HepG2 (cell line): ENCODE measurements around the gene SOAT2. TPM values are rescaled to one million over a fixed set of nuclear protein-coding genes. Genes with fewer than 3 reads are reported as not detected.

ENCODE experiments used
- ATF7-NPFF ChIP-seq: sonication (generic); formaldehyde crosslinking; IDR thresholded peaks from 2 replicates; pipeline ENCODE4 v1.8.1; 2023; ENCODE audit warnings: mild to moderate bottlenecking, low read depth, missing genetic modification reagents, moderate library complexity
- FOXK1 ChIP-seq: sonication (generic); formaldehyde crosslinking; IDR thresholded peaks from 2 replicates; pipeline ENCODE4 v1.4.0; 2020; ENCODE audit warnings: low read depth, missing genetic modification reagents, borderline replicate concordance
- GATA4 ChIP-seq: sonication (generic); IDR thresholded peaks from 2 replicates; pipeline ENCODE4 v1.6.1; 2016; ENCODE audit warnings: antibody characterized with exemption, low read depth, borderline replicate concordance
- LCORL ChIP-seq, 2 experiments: fragments of 450-650 bp in 1 of 2; sonication (generic) in 1 of 2; formaldehyde crosslinking in 1 of 2; IDR thresholded peaks; 2 replicates each; pipeline versions ENCODE4 v1.5.0 to v1.6.1; 2017 to 2020; ENCODE audit warnings: antibody characterized with exemption in 1 of 2, missing genetic modification reagents in 1 of 2
- PHB2 ChIP-seq: fragments of 450-650 bp; IDR thresholded peaks from 2 replicates; pipeline ENCODE4 v1.6.1; 2018; ENCODE audit not compliant: partially characterized antibody
- SMAD3 ChIP-seq: sonication (generic); formaldehyde crosslinking; IDR thresholded peaks from 2 replicates; pipeline ENCODE4 v1.4.0; 2020; ENCODE audit warnings: missing genetic modification reagents
- TP53 ChIP-seq: sonication (generic); formaldehyde crosslinking; conservative IDR thresholded peaks from 2 replicates; pipeline ENCODE4 v1.4.0; 2020; ENCODE audit warnings: missing genetic modification reagents
- ZFP62 ChIP-seq: sonication (generic); formaldehyde crosslinking; IDR thresholded peaks from 2 replicates; pipeline ENCODE4 v1.4.0; 2020; ENCODE audit warnings: missing genetic modification reagents
- ZNF619 ChIP-seq: sonication (generic); formaldehyde crosslinking; IDR thresholded peaks from 2 replicates; pipeline ENCODE4 v1.4.0; 2020; ENCODE audit warnings: mild to moderate bottlenecking, missing genetic modification reagents
- ZNF709 ChIP-seq: sonication (generic); formaldehyde crosslinking; IDR thresholded peaks from 2 replicates; pipeline ENCODE4 v1.5.0; 2020; ENCODE audit warnings: mild to moderate bottlenecking, missing genetic modification reagents
- polyA plus RNA-seq, 8 experiments: library from polyadenylated mRNA; depleted of rRNA in 3 of 8; stranded (reverse) in 7 of 8; unstranded in 1 of 8; fragments of >200 nt; fragmentation: Illumina TruSeq in 4 of 8; extraction: Trizol in 4 of 8; gene quantifications; 2 replicates each; pipeline versions ENCODE4 v1.2.1 to v1.2.3, GENCODE V29; 2011 to 2016; ENCODE audit warnings: low read depth in 4 of 8, missing spikeins in 1 of 8, mixed read lengths in 1 of 8; ENCODE audit not compliant: insufficient read depth in 1 of 8
- total RNA-seq, 5 experiments: library from RNA; depleted of rRNA; stranded (reverse); fragments of >200 nt; fragmentation: Illumina TruSeq; extraction: Trizol; gene quantifications; 2 replicates each; pipeline ENCODE4 v1.2.3, GENCODE V29; 2016; ENCODE audit warnings: low read depth in 1 of 5
- TF ChIP-seq, protein P1 (sequence below): sonication (generic); formaldehyde crosslinking; IDR thresholded peaks from 2 replicates; pipeline ENCODE4 v1.4.0; 2020; ENCODE audit warnings: mild to moderate bottlenecking, missing genetic modification reagents, borderline replicate concordance
- TF ChIP-seq, protein P2 (sequence below): sonication (generic); formaldehyde crosslinking; IDR thresholded peaks from 2 replicates; pipeline ENCODE4 v1.4.0; 2020; ENCODE audit warnings: missing genetic modification reagents; ENCODE audit errors: not compliant biosample characterization
- TF ChIP-seq, protein P3 (sequence below): sonication (generic); formaldehyde crosslinking; IDR thresholded peaks from 2 replicates; pipeline ENCODE4 v1.5.1; 2020; ENCODE audit warnings: missing genetic modification reagents, mild to moderate bottlenecking, borderline replicate concordance
- TF ChIP-seq, protein P4 (sequence below): sonication (generic); formaldehyde crosslinking; IDR thresholded peaks from 2 replicates; pipeline ENCODE4 v1.5.1; 2020; ENCODE audit warnings: mild to moderate bottlenecking, missing genetic modification reagents, moderate library complexity
- TF ChIP-seq, protein P5 (sequence below): sonication (generic); formaldehyde crosslinking; IDR thresholded peaks from 2 replicates; pipeline ENCODE4 v1.4.0; 2020; ENCODE audit warnings: missing genetic modification reagents

Gene SOAT2
- total and polyA plus RNA-seq, 2 of the 13 experiments (the other 11 are each of a cell fraction or from before 2014, with no cell fraction given): 14.9 to 108 TPM

DNA sequence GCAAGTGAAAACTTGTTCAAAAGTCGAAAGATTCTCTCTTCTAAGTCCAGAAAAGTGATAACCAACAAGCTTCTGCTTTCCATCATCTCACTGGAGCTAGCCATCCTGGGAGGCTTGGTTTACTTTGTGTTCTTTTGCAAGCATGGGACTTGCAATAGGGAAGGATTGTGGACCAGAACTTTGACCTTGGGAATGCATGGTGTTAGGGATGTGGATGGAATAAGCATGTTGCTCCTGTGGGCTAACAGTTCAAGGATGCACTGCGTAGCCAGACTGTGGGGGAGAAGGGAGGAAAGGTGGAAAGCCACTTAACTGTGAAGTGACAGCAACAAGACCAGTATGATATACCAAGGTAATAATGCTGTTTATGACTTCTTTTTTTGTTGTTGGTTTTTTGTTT, 28.6 kb downstream of the SOAT2 start (continued):
- TF ChIP-seq, protein P1, sequence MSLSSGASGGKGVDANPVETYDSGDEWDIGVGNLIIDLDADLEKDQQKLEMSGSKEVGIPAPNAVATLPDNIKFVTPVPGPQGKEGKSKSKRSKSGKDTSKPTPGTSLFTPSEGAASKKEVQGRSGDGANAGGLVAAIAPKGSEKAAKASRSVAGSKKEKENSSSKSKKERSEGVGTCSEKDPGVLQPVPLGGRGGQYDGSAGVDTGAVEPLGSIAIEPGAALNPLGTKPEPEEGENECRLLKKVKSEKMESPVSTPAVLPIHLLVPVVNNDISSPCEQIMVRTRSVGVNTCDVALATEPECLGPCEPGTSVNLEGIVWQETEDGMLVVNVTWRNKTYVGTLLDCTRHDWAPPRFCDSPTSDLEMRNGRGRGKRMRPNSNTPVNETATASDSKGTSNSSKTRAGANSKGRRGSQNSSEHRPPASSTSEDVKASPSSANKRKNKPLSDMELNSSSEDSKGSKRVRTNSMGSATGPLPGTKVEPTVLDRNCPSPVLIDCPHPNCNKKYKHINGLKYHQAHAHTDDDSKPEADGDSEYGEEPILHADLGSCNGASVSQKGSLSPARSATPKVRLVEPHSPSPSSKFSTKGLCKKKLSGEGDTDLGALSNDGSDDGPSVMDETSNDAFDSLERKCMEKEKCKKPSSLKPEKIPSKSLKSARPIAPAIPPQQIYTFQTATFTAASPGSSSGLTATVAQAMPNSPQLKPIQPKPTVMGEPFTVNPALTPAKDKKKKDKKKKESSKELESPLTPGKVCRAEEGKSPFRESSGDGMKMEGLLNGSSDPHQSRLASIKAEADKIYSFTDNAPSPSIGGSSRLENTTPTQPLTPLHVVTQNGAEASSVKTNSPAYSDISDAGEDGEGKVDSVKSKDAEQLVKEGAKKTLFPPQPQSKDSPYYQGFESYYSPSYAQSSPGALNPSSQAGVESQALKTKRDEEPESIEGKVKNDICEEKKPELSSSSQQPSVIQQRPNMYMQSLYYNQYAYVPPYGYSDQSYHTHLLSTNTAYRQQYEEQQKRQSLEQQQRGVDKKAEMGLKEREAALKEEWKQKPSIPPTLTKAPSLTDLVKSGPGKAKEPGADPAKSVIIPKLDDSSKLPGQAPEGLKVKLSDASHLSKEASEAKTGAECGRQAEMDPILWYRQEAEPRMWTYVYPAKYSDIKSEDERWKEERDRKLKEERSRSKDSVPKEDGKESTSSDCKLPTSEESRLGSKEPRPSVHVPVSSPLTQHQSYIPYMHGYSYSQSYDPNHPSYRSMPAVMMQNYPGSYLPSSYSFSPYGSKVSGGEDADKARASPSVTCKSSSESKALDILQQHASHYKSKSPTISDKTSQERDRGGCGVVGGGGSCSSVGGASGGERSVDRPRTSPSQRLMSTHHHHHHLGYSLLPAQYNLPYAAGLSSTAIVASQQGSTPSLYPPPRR (CRISPR knock-in tag): no peak
- TF ChIP-seq FOXK1 (CRISPR knock-in tag): no peak
- TF ChIP-seq ZNF709 (CRISPR knock-in tag): no peak
- no peak for TF ChIP-seq SMAD3 (CRISPR knock-in tag)
- TF ChIP-seq, protein P2, sequence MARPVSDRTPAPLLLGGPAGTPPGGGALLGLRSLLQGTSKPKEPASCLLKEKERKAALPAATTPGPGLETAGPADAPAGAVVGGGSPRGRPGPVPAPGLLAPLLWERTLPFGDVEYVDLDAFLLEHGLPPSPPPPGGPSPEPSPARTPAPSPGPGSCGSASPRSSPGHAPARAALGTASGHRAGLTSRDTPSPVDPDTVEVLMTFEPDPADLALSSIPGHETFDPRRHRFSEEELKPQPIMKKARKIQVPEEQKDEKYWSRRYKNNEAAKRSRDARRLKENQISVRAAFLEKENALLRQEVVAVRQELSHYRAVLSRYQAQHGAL: no peak
- TF ChIP-seq GATA4: no peak
- TF ChIP-seq, protein P3, sequence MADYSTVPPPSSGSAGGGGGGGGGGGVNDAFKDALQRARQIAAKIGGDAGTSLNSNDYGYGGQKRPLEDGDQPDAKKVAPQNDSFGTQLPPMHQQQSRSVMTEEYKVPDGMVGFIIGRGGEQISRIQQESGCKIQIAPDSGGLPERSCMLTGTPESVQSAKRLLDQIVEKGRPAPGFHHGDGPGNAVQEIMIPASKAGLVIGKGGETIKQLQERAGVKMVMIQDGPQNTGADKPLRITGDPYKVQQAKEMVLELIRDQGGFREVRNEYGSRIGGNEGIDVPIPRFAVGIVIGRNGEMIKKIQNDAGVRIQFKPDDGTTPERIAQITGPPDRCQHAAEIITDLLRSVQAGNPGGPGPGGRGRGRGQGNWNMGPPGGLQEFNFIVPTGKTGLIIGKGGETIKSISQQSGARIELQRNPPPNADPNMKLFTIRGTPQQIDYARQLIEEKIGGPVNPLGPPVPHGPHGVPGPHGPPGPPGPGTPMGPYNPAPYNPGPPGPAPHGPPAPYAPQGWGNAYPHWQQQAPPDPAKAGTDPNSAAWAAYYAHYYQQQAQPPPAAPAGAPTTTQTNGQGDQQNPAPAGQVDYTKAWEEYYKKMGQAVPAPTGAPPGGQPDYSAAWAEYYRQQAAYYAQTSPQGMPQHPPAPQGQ: no peak
- TF ChIP-seq, protein P4, sequence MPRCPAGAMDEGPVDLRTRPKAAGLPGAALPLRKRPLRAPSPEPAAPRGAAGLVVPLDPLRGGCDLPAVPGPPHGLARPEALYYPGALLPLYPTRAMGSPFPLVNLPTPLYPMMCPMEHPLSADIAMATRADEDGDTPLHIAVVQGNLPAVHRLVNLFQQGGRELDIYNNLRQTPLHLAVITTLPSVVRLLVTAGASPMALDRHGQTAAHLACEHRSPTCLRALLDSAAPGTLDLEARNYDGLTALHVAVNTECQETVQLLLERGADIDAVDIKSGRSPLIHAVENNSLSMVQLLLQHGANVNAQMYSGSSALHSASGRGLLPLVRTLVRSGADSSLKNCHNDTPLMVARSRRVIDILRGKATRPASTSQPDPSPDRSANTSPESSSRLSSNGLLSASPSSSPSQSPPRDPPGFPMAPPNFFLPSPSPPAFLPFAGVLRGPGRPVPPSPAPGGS (CRISPR knock-in tag): no peak
- no peak for TF ChIP-seq ATF7-NPFF (CRISPR knock-in tag)
- no peak for TF ChIP-seq ZFP62
- TF ChIP-seq, protein P5, sequence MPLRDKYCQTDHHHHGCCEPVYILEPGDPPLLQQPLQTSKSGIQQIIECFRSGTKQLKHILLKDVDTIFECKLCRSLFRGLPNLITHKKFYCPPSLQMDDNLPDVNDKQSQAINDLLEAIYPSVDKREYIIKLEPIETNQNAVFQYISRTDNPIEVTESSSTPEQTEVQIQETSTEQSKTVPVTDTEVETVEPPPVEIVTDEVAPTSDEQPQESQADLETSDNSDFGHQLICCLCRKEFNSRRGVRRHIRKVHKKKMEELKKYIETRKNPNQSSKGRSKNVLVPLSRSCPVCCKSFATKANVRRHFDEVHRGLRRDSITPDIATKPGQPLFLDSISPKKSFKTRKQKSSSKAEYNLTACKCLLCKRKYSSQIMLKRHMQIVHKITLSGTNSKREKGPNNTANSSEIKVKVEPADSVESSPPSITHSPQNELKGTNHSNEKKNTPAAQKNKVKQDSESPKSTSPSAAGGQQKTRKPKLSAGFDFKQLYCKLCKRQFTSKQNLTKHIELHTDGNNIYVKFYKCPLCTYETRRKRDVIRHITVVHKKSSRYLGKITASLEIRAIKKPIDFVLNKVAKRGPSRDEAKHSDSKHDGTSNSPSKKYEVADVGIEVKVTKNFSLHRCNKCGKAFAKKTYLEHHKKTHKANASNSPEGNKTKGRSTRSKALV (CRISPR knock-in tag): no peak
- no peak for TF ChIP-seq TP53 (CRISPR knock-in tag)
- TF ChIP-seq PHB2: no peak
- no peak for TF ChIP-seq ZNF619
- TF ChIP-seq LCORL (IDR thresholded peaks at IDR 0.05): no peak
- no peak for TF ChIP-seq LCORL (CRISPR knock-in tag; IDR thresholded peaks at IDR 0.05)
